KMS-11 (cell line): ENCODE results near the gene HAPLN3.

ENCODE experiments used
- H2AFZ ChIP-seq: fragments of 200-600 bp; sonication (generic); 2 replicates; pipeline ENCODE4 v1.6.1; 2016; ENCODE audit warnings: antibody characterized with exemption, mixed run types, low read depth
- H3K27ac ChIP-seq: fragments of 200-600 bp; sonication (generic); 2 replicates; pipeline ENCODE4 v1.6.1; 2016; ENCODE audit warnings: mild to moderate bottlenecking, mixed run types
- H3K27me3 ChIP-seq: fragments of 200-600 bp; sonication (generic); 2 replicates; pipeline ENCODE4 v1.6.1; 2017; ENCODE audit warnings: mild to moderate bottlenecking, low read depth, mixed run types, moderate library complexity; ENCODE audit not compliant: insufficient read depth
- H3K36me3 ChIP-seq: fragments of 200-600 bp; sonication (generic); 2 replicates; pipeline ENCODE4 v1.6.1; 2017; ENCODE audit warnings: mild to moderate bottlenecking, mixed run types; ENCODE audit not compliant: insufficient read depth
- H3K4me1 ChIP-seq: fragments of 200-600 bp; sonication (generic); 2 replicates; pipeline ENCODE4 v1.6.1; 2016; ENCODE audit warnings: mild to moderate bottlenecking, low read depth, mixed run types; ENCODE audit not compliant: poor library complexity, severe bottlenecking
- H3K4me2 ChIP-seq: fragments of 200-600 bp; sonication (generic); 2 replicates; pipeline ENCODE4 v1.7.0; 2016; ENCODE audit warnings: mild to moderate bottlenecking, mixed run types
- H3K4me3 ChIP-seq: fragments of 200-600 bp; sonication (generic); IDR thresholded peaks from 2 replicates; pipeline ENCODE4 v1.6.1; 2017; ENCODE audit warnings: low read depth, low read length, mixed read lengths; ENCODE audit not compliant: insufficient read depth
- H3K79me2 ChIP-seq: fragments of 200-600 bp; sonication (generic); 2 replicates; pipeline ENCODE4 v1.6.1; 2016; ENCODE audit warnings: low read depth, mixed run types; ENCODE audit not compliant: insufficient read depth
- H3K9ac ChIP-seq: fragments of 200-600 bp; sonication (generic); 2 replicates; pipeline ENCODE4 v1.6.1; 2016; ENCODE audit warnings: mild to moderate bottlenecking, mixed run types
- H4K20me1 ChIP-seq: fragments of 200-600 bp; sonication (generic); 2 replicates; pipeline ENCODE4 v1.6.1; 2016; ENCODE audit warnings: mild to moderate bottlenecking, mixed run types; ENCODE audit not compliant: insufficient read depth
- TF ChIP-seq, protein P1 (sequence below): fragments of 200-600 bp; sonication (generic); conservative IDR thresholded peaks from 2 replicates; pipeline ENCODE4 v1.6.1; 2017; ENCODE audit warnings: low read depth, mild to moderate bottlenecking, antibody characterized with exemption, low read length, moderate library complexity, mixed read lengths

HAPLN3 gene

DNA sequence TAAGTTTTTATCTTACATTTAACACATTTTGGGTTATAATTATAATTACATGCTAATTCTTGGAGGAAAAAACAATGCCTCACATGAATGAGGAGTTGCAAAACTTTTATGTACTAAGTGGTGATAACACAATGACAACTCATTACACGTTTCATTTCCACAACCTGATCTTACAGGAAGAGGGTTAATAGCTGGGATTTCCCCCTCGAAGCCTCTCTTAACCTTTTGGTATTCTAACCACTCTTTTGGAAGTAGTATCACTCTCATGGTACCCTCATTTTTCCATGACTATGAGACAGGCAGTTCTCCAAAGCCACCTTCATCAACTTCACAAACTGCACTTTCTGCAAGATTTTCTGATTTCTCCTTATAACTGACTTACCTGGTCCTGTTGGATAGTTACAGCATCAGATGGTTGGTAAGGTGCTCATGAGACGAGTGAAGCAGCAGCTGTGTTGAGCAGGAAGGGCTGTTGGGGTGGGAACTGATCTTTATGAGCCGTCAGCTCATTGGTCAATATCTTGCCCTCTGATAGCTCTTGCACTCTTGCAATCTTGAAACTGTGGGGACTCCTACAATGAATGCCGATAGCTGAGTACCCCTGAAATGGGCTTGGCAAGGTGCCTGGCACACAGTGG, 50.5 kb downstream of the HAPLN3 start:
- H3K79me2 ChIP-seq = no peaks in the 10 kb centered on the region
- H3K4me3 ChIP-seq = no peak overlapping the region
- no peaks in the 10 kb centered on the region for H3K4me1 ChIP-seq
- TF ChIP-seq, protein P1, sequence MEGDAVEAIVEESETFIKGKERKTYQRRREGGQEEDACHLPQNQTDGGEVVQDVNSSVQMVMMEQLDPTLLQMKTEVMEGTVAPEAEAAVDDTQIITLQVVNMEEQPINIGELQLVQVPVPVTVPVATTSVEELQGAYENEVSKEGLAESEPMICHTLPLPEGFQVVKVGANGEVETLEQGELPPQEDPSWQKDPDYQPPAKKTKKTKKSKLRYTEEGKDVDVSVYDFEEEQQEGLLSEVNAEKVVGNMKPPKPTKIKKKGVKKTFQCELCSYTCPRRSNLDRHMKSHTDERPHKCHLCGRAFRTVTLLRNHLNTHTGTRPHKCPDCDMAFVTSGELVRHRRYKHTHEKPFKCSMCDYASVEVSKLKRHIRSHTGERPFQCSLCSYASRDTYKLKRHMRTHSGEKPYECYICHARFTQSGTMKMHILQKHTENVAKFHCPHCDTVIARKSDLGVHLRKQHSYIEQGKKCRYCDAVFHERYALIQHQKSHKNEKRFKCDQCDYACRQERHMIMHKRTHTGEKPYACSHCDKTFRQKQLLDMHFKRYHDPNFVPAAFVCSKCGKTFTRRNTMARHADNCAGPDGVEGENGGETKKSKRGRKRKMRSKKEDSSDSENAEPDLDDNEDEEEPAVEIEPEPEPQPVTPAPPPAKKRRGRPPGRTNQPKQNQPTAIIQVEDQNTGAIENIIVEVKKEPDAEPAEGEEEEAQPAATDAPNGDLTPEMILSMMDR = no peak
- no peaks in the 10 kb centered on the region for H4K20me1 ChIP-seq
- no peak overlapping the region for H3K9ac ChIP-seq
- H3K4me2 ChIP-seq = no peak overlapping the region
- H3K27ac ChIP-seq = no peak overlapping the region
- H3K27me3 ChIP-seq = no peaks in the 10 kb centered on the region
- no peak overlapping the region for H2AFZ ChIP-seq
- H3K36me3 ChIP-seq = no peaks in the 10 kb centered on the region

DNA sequence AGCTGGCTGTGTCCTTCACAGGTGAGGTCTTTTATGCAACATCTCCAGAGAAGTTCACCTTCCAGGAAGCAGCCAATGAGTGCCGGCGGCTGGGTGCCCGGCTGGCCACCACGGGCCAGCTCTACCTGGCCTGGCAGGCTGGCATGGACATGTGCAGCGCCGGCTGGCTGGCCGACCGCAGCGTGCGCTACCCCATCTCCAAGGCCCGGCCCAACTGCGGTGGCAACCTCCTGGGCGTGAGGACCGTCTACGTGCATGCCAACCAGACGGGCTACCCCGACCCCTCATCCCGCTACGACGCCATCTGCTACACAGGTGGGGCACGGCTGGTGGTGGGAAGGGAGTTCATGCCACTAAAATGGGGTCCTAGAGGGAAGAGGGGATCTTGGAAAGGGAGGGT, 52.0 kb downstream of the HAPLN3 start:
- Histone ChIP-seq H3K9ac (no peak overlapping the region), H3K4me2 (no peak overlapping the region), H3K79me2 (no peaks in the 10 kb centered on the region), H3K4me1 (no peaks in the 10 kb centered on the region), H4K20me1 (no peaks in the 10 kb centered on the region), H3K27me3 (no peaks in the 10 kb centered on the region), H3K4me3 (no peak overlapping the region), H3K27ac (no peak overlapping the region), H2AFZ (no peak overlapping the region), H3K36me3 (no peaks in the 10 kb centered on the region)
- TF ChIP-seq, protein P1 = no peak

DNA sequence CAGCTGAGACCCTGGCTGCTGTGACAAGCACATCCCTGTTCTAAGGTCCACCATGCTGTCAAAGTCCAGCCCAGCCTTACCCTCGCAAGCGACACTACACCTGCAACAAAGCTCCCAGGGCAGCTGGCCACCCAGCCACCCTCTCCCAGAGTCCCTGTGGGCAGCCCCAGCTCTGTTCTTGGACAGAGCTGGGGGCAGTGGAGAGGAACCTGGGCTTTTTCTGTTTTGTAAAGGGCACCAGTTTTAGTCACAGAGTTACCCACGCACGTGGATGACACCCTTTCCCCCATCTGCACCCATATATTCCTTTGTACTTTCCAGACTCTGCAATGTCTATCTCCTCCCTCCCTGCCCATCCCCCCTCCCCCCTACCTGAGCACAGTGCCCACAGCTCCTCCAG, 53.2 kb downstream of the HAPLN3 start:
- TF ChIP-seq, protein P1 = no peak
- Histone ChIP-seq H3K9ac (no peak overlapping the region), H3K27ac (no peak overlapping the region), H3K4me2 (no peak overlapping the region), H3K4me1 (no peaks in the 10 kb centered on the region), H2AFZ (no peak overlapping the region), H3K4me3 (no peak overlapping the region), H3K79me2 (no peaks in the 10 kb centered on the region), H3K36me3 (no peaks in the 10 kb centered on the region), H4K20me1 (no peaks in the 10 kb centered on the region), H3K27me3 (no peaks in the 10 kb centered on the region)

DNA sequence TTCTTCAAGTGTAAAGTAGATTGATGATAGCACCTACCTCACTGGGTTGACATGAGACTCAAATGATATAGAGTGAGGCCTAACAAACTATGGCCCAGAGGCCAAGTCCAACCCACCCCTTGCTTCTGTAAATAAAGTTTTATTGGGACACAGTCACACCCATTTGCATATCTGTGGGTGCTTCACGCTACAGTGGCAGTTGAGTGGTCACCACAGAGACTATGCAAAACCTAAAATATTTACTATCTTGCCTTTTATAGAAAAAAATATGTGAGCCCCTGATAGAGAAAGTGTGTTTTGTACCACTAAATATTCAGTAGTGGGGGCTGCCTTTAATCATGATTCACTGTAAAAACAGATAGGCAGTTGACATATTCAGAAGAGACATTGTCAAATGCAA, 54.1 kb downstream of the HAPLN3 start:
- TF ChIP-seq, protein P1 = no peak
- Histone ChIP-seq H3K4me2 (no peak overlapping the region), H3K79me2 (no peaks in the 10 kb centered on the region), H3K4me3 (no peak overlapping the region), H3K9ac (no peak overlapping the region), H3K36me3 (no peaks in the 10 kb centered on the region), H2AFZ (no peak overlapping the region), H4K20me1 (no peaks in the 10 kb centered on the region), H3K4me1 (no peaks in the 10 kb centered on the region), H3K27ac (no peak overlapping the region), H3K27me3 (no peaks in the 10 kb centered on the region)
